SJSA1 (cell line): ENCODE results near the gene RGS6. TPM values are rescaled to one million over a fixed set of nuclear protein-coding genes. Genes with fewer than 3 reads are reported as not detected.

Source experiments
- DNase-seq, 2 experiments: peaks; one replicate each; pipeline ENCODE4 v3.0.0-alpha.2; 2015 to 2020; ENCODE audit warnings: low spot score in 2 of 2, low read depth in 1 of 2
- H3K27ac ChIP-seq: fragments of 250-450 bp; sonication (Bioruptor Pico); 2 replicates; pipeline ENCODE4 v1.5.1; 2020; ENCODE audit warnings: mild to moderate bottlenecking, moderate library complexity
- H3K27me3 ChIP-seq: fragments of 250-450 bp; sonication (Bioruptor Pico); replicated peaks from 2 replicates; pipeline ENCODE4 v1.5.1; 2020; ENCODE audit warnings: mild to moderate bottlenecking, moderate library complexity
- H3K36me3 ChIP-seq: fragments of 250-450 bp; sonication (Bioruptor Pico); 2 replicates; pipeline ENCODE4 v1.5.1; 2020; ENCODE audit warnings: mild to moderate bottlenecking
- H3K4me1 ChIP-seq: fragments of 250-450 bp; sonication (Bioruptor Pico); replicated peaks from 2 replicates; pipeline ENCODE4 v1.6.1; 2021; ENCODE audit warnings: mild to moderate bottlenecking
- H3K4me3 ChIP-seq: fragments of 250-450 bp; sonication (Bioruptor Pico); 2 replicates; pipeline ENCODE4 v1.5.1; 2020; ENCODE audit warnings: mild to moderate bottlenecking
- H3K9me3 ChIP-seq: fragments of 250-450 bp; sonication (Bioruptor Pico); replicated peaks from 2 replicates; pipeline ENCODE4 v1.5.1; 2020; ENCODE audit warnings: mild to moderate bottlenecking
- total RNA-seq: library from RNA; depleted of rRNA; stranded (reverse); fragments of >200 nt; shearing (Covaris generic); gene quantifications from 2 replicates; pipeline ENCODE4 v1.2.3, GENCODE V29; 2014

The RGS6 gene
- total RNA-seq, 1 experiment from 2014 or later: not detected

GRCh38 chr14:72492196-72492595 lies 560.0 kb downstream of the RGS6 start:
- no peak for DNase-seq
- no peak overlapping the region for H3K4me3 ChIP-seq
- H3K4me1 ChIP-seq: no peaks in the 10 kb centered on the region
- H3K9me3 ChIP-seq: 0 out of 2 replicates have a peak, but pooled peaks cover 3% of the 10 kb centered on the region
- no peaks in the 10 kb centered on the region for H3K36me3 ChIP-seq
- 0 out of 2 replicates have a peak, but pooled peaks cover 3% of the 10 kb centered on the region for H3K27me3 ChIP-seq
- no peak overlapping the region for H3K27ac ChIP-seq

GRCh38 chr14:72495668-72496067 lies 563.4 kb downstream of the RGS6 start:
- no peak overlapping the region for H3K27ac ChIP-seq
- 0 out of 2 replicates have a peak, but pooled peaks cover 3% of the 10 kb centered on the region for H3K27me3 ChIP-seq
- DNase-seq: no peak
- no peaks in the 10 kb centered on the region for H3K36me3 ChIP-seq
- H3K4me1 ChIP-seq: no peaks in the 10 kb centered on the region
- no peak overlapping the region for H3K4me3 ChIP-seq
- 0 out of 2 replicates have a peak, but pooled peaks cover 3% of the 10 kb centered on the region for H3K9me3 ChIP-seq

DNA sequence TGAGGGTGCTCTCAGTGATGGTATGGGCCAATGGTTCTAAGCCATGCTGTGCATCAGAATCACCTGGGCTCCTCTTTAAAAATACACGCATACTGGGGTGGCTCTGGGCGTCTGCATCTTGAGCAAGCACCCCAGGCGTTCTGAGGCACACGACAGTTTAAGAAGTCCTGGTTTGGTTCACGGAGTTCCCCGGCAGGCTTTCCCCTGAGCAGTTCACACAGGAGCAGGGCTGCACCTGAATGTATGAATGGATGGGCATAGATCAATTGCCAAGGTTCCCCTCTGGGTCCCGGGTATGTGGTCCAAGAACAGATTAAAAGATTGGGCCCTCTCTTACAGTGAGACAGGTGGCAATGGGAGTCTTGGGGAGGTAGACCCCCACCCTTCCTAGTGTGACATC lies 566.4 kb downstream of the RGS6 start:
- Histone ChIP-seq H3K27ac (no peak overlapping the region), H3K36me3 (no peaks in the 10 kb centered on the region), H3K27me3 (0 out of 2 replicates have a peak, but pooled peaks cover 3% of the 10 kb centered on the region), H3K9me3 (0 out of 2 replicates have a peak, but pooled peaks cover 3% of the 10 kb centered on the region), H3K4me1 (no peaks in the 10 kb centered on the region), H3K4me3 (no peak overlapping the region)
- DNase-seq: no peak

- H3K27me3 ChIP-seq: 0 out of 2 replicates have a peak, but pooled peaks cover 3% of the 10 kb centered on the region
- DNase-seq: no peak
- no peaks in the 10 kb centered on the region for H3K4me1 ChIP-seq
- H3K9me3 ChIP-seq: no peaks in the 10 kb centered on the region
- no peak overlapping the region for H3K4me3 ChIP-seq
- no peak overlapping the region for H3K27ac ChIP-seq
- H3K36me3 ChIP-seq: no peaks in the 10 kb centered on the region
Measured at GRCh38 chr14:72499746-72500145, 567.5 kb downstream of the RGS6 start.

GRCh38 chr14:72500234-72500838 lies 568.1 kb downstream of the RGS6 start:
- DNase-seq: no peak
- Histone ChIP-seq H3K36me3 (no peaks in the 10 kb centered on the region), H3K4me1 (no peaks in the 10 kb centered on the region), H3K4me3 (no peak overlapping the region), H3K9me3 (no peaks in the 10 kb centered on the region), H3K27ac (no peak overlapping the region), H3K27me3 (0 out of 2 replicates have a peak, but pooled peaks cover 3% of the 10 kb centered on the region)

DNA sequence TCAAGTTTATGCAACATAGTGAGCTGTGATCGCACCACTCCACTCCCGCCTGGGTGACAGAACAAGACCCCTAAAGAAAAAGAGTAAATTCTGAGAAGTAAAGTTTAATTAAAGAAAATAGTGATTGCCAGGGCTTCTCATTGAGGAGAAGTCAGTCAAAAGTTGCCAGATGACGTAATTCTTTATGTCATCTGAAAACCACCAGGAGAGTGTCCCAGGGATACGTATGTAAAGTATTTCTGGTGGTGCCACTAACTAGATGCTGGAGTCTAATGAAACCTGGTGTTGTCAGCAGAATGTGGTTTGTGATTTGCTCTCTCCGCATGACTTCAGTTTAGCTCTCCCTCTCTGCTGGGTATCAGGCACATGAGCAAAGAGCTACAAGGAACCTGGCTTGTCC lies 569.2 kb downstream of the RGS6 start:
- Histone ChIP-seq H3K4me1 (no peaks in the 10 kb centered on the region), H3K9me3 (no peaks in the 10 kb centered on the region), H3K36me3 (no peaks in the 10 kb centered on the region), H3K27ac (no peak overlapping the region), H3K27me3 (no peaks in the 10 kb centered on the region), H3K4me3 (no peak overlapping the region)
- DNase-seq: no peak

DNA sequence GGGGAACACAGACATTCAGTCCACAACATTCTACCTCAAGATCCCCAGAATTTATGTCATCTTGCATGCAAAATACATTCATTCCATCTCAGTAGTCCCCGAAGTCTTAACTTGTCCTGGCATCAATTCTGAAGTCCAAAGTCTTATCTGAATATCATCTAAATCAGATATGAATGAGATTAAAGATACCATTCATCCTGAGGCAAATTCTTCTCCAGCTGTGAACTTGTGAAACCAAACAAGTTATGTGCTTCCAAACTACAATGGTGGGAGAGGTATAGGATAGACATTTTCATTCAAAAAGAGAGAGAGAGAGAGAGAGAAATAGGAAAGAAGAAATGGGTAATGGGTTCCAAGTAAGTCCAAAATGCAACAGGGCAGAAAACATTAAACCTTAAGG lies 571.0 kb downstream of the RGS6 start:
- Histone ChIP-seq H3K27ac (no peak overlapping the region), H3K9me3 (no peaks in the 10 kb centered on the region), H3K27me3 (no peaks in the 10 kb centered on the region), H3K36me3 (no peaks in the 10 kb centered on the region), H3K4me3 (no peak overlapping the region), H3K4me1 (no peaks in the 10 kb centered on the region)
- no peak for DNase-seq

DNA sequence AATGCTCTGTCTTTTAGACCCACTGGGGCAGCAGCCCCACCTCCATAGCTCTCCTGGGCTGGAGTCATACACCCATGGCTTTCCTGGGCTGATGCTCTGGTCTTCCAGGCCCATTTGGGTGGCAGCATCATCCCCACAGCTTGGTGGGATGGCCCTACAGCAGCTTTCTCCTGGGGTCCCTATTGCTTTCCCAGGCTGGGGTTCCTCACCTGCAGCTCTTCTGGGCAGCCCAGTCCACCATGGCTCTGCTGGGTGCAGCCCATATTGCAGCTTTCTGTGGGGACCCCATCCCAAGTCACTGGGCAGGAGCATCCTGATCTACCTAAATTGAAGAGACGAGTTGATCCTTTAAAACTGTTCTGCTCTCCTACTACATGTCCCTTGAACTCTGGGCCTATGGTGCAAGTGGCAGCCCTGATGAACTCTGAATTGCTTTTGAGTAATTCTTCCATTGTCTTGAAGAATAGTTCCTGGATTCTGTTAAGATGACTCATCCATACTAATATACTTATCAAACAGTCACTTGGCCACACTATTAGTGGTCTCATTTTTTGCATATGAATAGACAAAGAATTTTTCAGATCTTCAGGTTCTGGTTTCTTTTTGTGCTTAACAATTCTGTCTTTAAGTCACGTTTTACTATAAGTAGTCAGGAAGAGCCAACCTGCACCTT lies 571.6 kb downstream of the RGS6 start:
- no peak overlapping the region for H3K27ac ChIP-seq
- no peak for DNase-seq

DNA sequence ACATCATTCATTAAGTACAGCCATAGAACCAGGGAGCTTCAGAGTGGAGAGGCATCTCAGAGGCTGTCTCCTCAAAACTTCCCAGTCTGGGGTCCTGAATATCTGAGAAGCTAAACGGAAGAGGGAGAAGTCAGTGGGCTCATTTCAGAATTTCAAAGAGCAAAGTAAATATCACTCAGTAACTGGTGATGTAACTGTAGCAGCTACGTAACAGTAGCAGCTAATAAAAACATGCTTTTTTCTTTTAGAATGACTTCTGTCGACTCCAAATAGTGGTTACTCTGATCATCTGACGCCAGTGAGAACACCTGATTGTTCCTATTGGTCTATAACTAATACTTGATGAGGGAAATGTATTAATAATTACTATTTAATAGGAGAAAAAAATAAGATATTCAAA lies 578.3 kb downstream of the RGS6 start:
- H3K36me3 ChIP-seq: no peaks in the 10 kb centered on the region
- no peak for DNase-seq
- peaks cover 7% of the 10 kb centered on the region; the same call in 1 of the 2 replicates for H3K27me3 ChIP-seq
- H3K4me1 ChIP-seq: no peaks in the 10 kb centered on the region
- no peak overlapping the region for H3K27ac ChIP-seq
- H3K9me3 ChIP-seq: no peaks in the 10 kb centered on the region
- no peak overlapping the region for H3K4me3 ChIP-seq

More for the DNA sequence above, 571.6 kb downstream of the RGS6 start:
- H3K27me3 ChIP-seq: no peaks in the 10 kb centered on the region
- H3K9me3 ChIP-seq: no peaks in the 10 kb centered on the region
- no peak overlapping the region for H3K4me3 ChIP-seq
- H3K4me1 ChIP-seq: no peaks in the 10 kb centered on the region
- no peaks in the 10 kb centered on the region for H3K36me3 ChIP-seq

GRCh38 chr14:72512281-72512680 lies 580.1 kb downstream of the RGS6 start:
- no peak for DNase-seq
- Histone ChIP-seq H3K4me3 (no peak overlapping the region), H3K27ac (no peak overlapping the region), H3K36me3 (no peaks in the 10 kb centered on the region), H3K9me3 (no peaks in the 10 kb centered on the region), H3K4me1 (0 out of 2 replicates have a peak, but pooled peaks cover 2% of the 10 kb centered on the region), H3K27me3 (peaks cover 7% of the 10 kb centered on the region; the same call in 1 of the 2 replicates)

DNA sequence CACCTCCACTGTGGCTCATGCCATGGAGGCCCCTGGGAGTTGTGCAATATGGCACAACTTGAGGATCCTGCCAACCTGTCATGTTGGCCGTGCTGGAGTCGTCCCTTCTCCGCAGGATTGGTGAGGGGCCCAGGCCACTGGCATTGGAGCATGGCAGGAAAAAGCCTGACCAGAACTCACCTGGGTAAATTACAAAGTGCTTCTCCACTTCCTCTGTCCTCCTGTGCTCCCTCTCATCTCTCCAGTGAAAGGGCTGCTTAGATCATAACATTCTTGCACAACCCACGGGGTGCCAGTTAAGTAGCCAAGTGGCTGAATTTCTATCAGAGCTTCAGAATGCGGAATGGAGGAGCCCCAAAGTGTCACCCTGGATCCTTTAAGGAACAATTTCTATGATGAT lies 580.7 kb downstream of the RGS6 start:
- H3K27me3 ChIP-seq: peaks cover 7% of the 10 kb centered on the region; the same call in 1 of the 2 replicates
- no peak for DNase-seq
- H3K9me3 ChIP-seq: no peaks in the 10 kb centered on the region
- H3K36me3 ChIP-seq: no peaks in the 10 kb centered on the region
- no peak overlapping the region for H3K4me3 ChIP-seq
- no peak overlapping the region for H3K27ac ChIP-seq
- 0 out of 2 replicates have a peak, but pooled peaks cover 2% of the 10 kb centered on the region for H3K4me1 ChIP-seq

DNA sequence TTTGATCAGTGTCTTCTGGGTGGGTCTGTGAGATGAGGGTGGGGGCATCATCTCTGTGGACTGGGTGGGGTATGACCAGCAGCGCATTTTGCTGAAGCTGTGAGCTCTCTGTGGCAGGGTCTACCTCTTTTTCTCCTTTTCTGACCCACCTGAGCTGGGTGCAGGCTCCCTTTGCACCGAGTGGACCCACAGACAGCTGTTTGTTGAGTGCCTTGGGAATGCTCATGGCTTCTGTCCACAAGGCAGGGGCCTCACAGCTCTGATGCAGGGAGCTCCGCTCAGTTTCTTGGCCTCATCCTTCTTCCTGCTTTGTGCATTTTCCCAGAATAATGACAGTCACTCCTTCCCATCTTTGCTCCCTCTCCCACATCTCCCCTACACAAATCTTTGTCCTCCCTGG lies 581.1 kb downstream of the RGS6 start:
- Histone ChIP-seq H3K4me3 (no peak overlapping the region), H3K4me1 (0 out of 2 replicates have a peak, but pooled peaks cover 2% of the 10 kb centered on the region), H3K27ac (no peak overlapping the region), H3K36me3 (no peaks in the 10 kb centered on the region), H3K27me3 (peaks cover 7% of the 10 kb centered on the region; the same call in 1 of the 2 replicates), H3K9me3 (no peaks in the 10 kb centered on the region)
- no peak for DNase-seq

- H3K4me1 ChIP-seq: 0 out of 2 replicates have a peak, but pooled peaks cover 2% of the 10 kb centered on the region
- no peaks in the 10 kb centered on the region for H3K36me3 ChIP-seq
- DNase-seq: peak in 1 of 2 experiments; percentile 41
- H3K9me3 ChIP-seq: no peaks in the 10 kb centered on the region
- no peak overlapping the region for H3K4me3 ChIP-seq
- no peak overlapping the region for H3K27ac ChIP-seq
- peaks cover 7% of the 10 kb centered on the region; the same call in 1 of the 2 replicates for H3K27me3 ChIP-seq
Measured at GRCh38 chr14:72513965-72514659, 581.9 kb downstream of the RGS6 start.

GRCh38 chr14:72514660-72515025 lies 582.4 kb downstream of the RGS6 start:
- Histone ChIP-seq H3K9me3 (no peaks in the 10 kb centered on the region), H3K4me1 (0 out of 2 replicates have a peak, but pooled peaks cover 2% of the 10 kb centered on the region)

More at GRCh38 chr14:72514660-72515025, 582.4 kb downstream of the RGS6 start:
- Histone ChIP-seq H3K27me3 (peaks cover 7% of the 10 kb centered on the region; the same call in 1 of the 2 replicates), H3K27ac (no peak overlapping the region), H3K4me3 (no peak overlapping the region), H3K36me3 (no peaks in the 10 kb centered on the region)
- no peak for DNase-seq
